Gastrocnemius medialis (tissue), 4 donors: ENCODE data around the gene FRAS1.

Source experiments
- POLR2A ChIP-seq, 2 donors: fragments of 450-650 bp; IDR thresholded peaks; one replicate each; pipeline ENCODE4 v1.6.1; 2017; ENCODE audit warnings: antibody characterized with exemption in 2 of 2, mild to moderate bottlenecking in 2 of 2, moderate library complexity in 2 of 2
- TF ChIP-seq, protein P1 (sequence below), 5 experiments: fragments of 450-650 bp in 3 of 5; fragments of 200-600 bp in 2 of 5; sonication (generic) in 2 of 5; IDR thresholded peaks in 4 of 5; conservative IDR thresholded peaks in 1 of 5; 1 replicate in 4 of 5; 2 replicates in 1 of 5; pipeline ENCODE4 v1.5.1; 2016 to 2019; ENCODE audit warnings: antibody characterized with exemption in 5 of 5, mild to moderate bottlenecking in 3 of 5, moderate library complexity in 3 of 5

DNA sequence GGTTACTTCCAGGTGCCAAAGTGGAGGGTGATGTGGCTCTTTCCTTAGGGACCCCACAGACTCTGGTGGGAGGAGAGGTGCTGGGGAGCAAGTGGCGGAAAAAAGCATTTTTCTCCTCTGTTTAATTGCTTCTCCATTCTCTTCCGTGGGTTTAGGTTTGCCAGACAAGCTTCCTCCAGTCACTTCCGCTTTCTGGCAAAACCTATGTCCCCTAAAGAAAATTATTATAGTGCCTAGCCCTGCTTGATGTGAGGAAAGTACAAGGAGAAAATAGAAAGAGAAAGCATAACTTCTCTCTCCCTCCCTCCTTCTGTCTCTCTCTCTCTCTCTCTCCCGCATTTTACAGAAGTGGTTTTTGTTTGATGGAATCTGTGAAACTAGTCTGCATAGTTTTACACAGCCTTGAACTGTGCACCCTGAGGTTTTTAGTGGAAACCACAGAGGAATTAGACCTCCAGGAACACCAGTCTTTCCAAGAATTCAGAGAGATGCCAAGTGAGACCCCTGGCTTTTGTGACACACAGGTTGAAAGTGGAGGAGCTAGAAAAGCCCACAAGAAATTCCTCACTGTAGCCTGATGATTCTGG, 263.3 kb downstream of the FRAS1 start:
- no peak for TF ChIP-seq POLR2A (IDR thresholded peaks at IDR 0.05)
- TF ChIP-seq, protein P1, sequence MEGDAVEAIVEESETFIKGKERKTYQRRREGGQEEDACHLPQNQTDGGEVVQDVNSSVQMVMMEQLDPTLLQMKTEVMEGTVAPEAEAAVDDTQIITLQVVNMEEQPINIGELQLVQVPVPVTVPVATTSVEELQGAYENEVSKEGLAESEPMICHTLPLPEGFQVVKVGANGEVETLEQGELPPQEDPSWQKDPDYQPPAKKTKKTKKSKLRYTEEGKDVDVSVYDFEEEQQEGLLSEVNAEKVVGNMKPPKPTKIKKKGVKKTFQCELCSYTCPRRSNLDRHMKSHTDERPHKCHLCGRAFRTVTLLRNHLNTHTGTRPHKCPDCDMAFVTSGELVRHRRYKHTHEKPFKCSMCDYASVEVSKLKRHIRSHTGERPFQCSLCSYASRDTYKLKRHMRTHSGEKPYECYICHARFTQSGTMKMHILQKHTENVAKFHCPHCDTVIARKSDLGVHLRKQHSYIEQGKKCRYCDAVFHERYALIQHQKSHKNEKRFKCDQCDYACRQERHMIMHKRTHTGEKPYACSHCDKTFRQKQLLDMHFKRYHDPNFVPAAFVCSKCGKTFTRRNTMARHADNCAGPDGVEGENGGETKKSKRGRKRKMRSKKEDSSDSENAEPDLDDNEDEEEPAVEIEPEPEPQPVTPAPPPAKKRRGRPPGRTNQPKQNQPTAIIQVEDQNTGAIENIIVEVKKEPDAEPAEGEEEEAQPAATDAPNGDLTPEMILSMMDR (IDR thresholded peaks at IDR 0.05 in 4 of 5, conservative IDR thresholded peaks at IDR 0.05 in 1 of 5), result no peak
